ENCODE results near the gene OXNAD1. TPM values are rescaled to one million over a fixed set of nuclear protein-coding genes. Genes with fewer than 3 reads are reported as not detected.

The OXNAD1 gene
- total RNA-seq, 1 experiment from 2014 or later: 6.6 TPM

- no TSS peak for BruUV-seq (replicated peaks)
- POLR2A ChIA-PET: no interaction called here
- DNase-seq (ENCODE audit: low read depth, low spot score) (no peak), ATAC-seq (no peak)
- Histone ChIP-seq H3K4me1 (ENCODE audit: control insufficient read depth, insufficient read depth, low read length) (no peaks in the 10 kb centered on the region), H3K27ac (ENCODE audit: low read length) (no peak overlapping the region), H3K36me3 (ENCODE audit: control insufficient read depth, insufficient read depth, low read length) (no peaks in the 10 kb centered on the region), H3K4me3 (ENCODE audit: low read depth in 2 of 2, low read length in 2 of 2) (no peak overlapping the region), H3K9me3 (ENCODE audit: control insufficient read depth, insufficient read depth, low read depth, low read length) (no peaks in the 10 kb centered on the region), H3K27me3 (ENCODE audit: control insufficient read depth, insufficient read depth, low read length) (no peaks in the 10 kb centered on the region)
- intact Hi-C loops (cut with micrococcal nuclease; ENCODE audit: unreplicated experiment) (no loop called here), in situ Hi-C loops (cut with HindIII; ENCODE audit: low pct_unique_long_range_greater_than_20kb, low sequenced_read_pairs) (no loop called here)
- CTCF ChIA-PET: no interaction called here
- TF ChIP-seq SIN3A (IDR thresholded peaks at IDR 0.05; ENCODE audit: borderline replicate concordance, insufficient read depth, low read depth, low read length) (no peak), REST (IDR thresholded peaks at IDR 0.05; ENCODE audit: insufficient read depth in 1 of 2, low read depth in 2 of 2, low read length in 1 of 2) (no peak), POLR2AphosphoS5 (IDR thresholded peaks at IDR 0.05; ENCODE audit: low read depth, low read length) (no peak), TCF7L2 (IDR thresholded peaks at IDR 0.05; ENCODE audit: low read depth, low read length) (no peak), CTCF (IDR thresholded peaks at IDR 0.05) (no peak)
Measured at GRCh38 chr3:16233806-16234205, 31.2 kb upstream of the OXNAD1 start.

GRCh38 chr3:16234281-16234680, 30.7 kb upstream of the OXNAD1 start:
- Histone ChIP-seq H3K27ac (ENCODE audit: low read length) (no peak overlapping the region), H3K4me1 (ENCODE audit: control insufficient read depth, insufficient read depth, low read length) (no peaks in the 10 kb centered on the region), H3K4me3 (ENCODE audit: low read depth in 2 of 2, low read length in 2 of 2) (no peak overlapping the region), H3K36me3 (ENCODE audit: control insufficient read depth, insufficient read depth, low read length) (no peaks in the 10 kb centered on the region), H3K9me3 (ENCODE audit: control insufficient read depth, insufficient read depth, low read depth, low read length) (no peaks in the 10 kb centered on the region), H3K27me3 (ENCODE audit: control insufficient read depth, insufficient read depth, low read length) (no peaks in the 10 kb centered on the region)
- DNase-seq (ENCODE audit: low read depth, low spot score) (no peak), ATAC-seq (no peak)
- TF ChIP-seq POLR2AphosphoS5 (IDR thresholded peaks at IDR 0.05; ENCODE audit: low read depth, low read length) (no peak), TCF7L2 (IDR thresholded peaks at IDR 0.05; ENCODE audit: low read depth, low read length) (no peak)
- in situ Hi-C loops (cut with HindIII; ENCODE audit: low pct_unique_long_range_greater_than_20kb, low sequenced_read_pairs) (no loop called here), intact Hi-C loops (cut with micrococcal nuclease; ENCODE audit: unreplicated experiment) (no loop called here)
- no TSS peak for BruUV-seq (replicated peaks)
- ChIA-PET CTCF (no interaction called here), POLR2A (no interaction called here)

GRCh38 chr3:16236030-16236639, 28.9 kb upstream of the OXNAD1 start:
- H3K36me3 ChIP-seq (ENCODE audit: control insufficient read depth, insufficient read depth, low read length): no peaks in the 10 kb centered on the region

More at GRCh38 chr3:16236030-16236639, 28.9 kb upstream of the OXNAD1 start:
- Histone ChIP-seq H3K4me1 (ENCODE audit: control insufficient read depth, insufficient read depth, low read length) (no peaks in the 10 kb centered on the region), H3K27ac (ENCODE audit: low read length) (no peak overlapping the region), H3K27me3 (ENCODE audit: control insufficient read depth, insufficient read depth, low read length) (no peaks in the 10 kb centered on the region), H3K9me3 (ENCODE audit: control insufficient read depth, insufficient read depth, low read depth, low read length) (no peaks in the 10 kb centered on the region), H3K4me3 (ENCODE audit: low read depth in 2 of 2, low read length in 2 of 2) (no peak overlapping the region)
- in situ Hi-C loops (cut with HindIII; ENCODE audit: low pct_unique_long_range_greater_than_20kb, low sequenced_read_pairs): no loop called here
- no peak for ATAC-seq
- TF ChIP-seq TCF7L2 (IDR thresholded peaks at IDR 0.05; ENCODE audit: low read depth, low read length) (no peak), CTCF (IDR thresholded peaks at IDR 0.05) (no peak), SIN3A (IDR thresholded peaks at IDR 0.05; ENCODE audit: borderline replicate concordance, insufficient read depth, low read depth, low read length) (no peak), REST (IDR thresholded peaks at IDR 0.05; ENCODE audit: insufficient read depth in 1 of 2, low read depth in 2 of 2, low read length in 1 of 2) (no peak), POLR2AphosphoS5 (IDR thresholded peaks at IDR 0.05; ENCODE audit: low read depth, low read length) (no peak)
- CTCF ChIA-PET: no interaction called here
- DNase-seq (ENCODE audit: low read depth, low spot score): no peak
- BruUV-seq (replicated peaks): no TSS peak
- POLR2A ChIA-PET: no interaction called here
- intact Hi-C loops (cut with micrococcal nuclease; ENCODE audit: unreplicated experiment): no loop called here
